NCI-H2029 treated with DMSO at 0.1 percent for 48 hours (cell line): Measurements from ENCODE around the gene STAB2.

Experiments
- DNase-seq: peaks from one replicate; lab custom pipeline; 2025; lab: John Stamatoyannopoulos, UW

Gene STAB2

DNA sequence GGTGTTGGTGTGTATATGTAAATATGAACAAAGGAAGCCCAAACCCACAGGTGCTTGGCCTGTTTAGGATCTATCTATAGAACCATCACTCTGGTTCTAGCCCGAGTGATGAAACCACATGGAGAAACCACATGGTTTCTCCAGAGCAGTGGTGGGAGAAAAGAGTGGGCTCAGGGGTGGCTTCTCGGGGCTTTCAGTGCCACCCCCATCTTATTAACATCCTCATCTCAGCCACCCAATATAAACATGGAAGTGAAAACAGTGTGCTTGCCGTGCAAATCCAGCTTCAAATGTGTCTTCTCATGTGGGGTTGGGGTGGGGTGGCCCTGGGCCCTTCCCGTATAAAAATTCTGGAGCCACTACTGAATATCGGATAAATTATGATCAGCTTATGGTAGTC lies 109.0 kb downstream of the STAB2 start:
- DNase-seq, result no peak

DNA sequence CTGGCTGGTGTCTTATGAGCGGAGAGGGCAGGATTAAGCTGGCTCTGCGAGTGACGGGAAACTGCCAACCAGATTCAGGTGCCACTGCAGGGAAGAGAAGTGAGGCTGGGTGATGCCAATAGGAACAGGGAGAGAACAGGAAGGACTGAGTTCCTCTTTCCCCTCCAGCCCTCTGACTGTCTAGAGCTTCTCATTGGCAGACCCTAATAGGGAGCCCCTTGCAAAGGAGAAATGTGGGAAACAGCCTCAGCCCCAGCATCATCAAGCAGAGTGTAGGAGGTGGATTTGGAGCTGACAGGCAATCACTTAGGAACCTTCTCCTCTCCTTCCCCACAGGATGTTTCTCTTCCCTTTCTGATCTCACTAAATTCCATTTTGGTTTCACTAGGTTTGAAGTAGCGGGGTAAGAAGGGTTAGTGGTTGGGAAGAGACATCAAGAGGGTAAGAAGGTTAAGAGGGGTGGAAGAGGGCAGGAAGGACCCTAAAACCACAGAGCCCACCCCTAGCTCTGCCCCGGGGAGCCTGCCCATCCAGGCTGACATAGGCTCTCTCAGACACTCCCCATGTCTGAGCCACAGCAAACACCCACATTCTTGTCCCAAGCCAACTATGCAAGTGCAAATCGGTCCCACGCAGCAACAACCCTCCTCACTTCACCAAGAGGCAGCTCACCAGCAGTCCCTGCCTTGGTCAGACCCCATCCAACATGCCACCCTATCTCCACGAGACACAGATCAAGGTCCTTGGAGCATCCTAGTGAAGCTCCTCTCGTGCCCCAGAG lies 111.1 kb downstream of the STAB2 start:
- DNase-seq, result no peak

DNA sequence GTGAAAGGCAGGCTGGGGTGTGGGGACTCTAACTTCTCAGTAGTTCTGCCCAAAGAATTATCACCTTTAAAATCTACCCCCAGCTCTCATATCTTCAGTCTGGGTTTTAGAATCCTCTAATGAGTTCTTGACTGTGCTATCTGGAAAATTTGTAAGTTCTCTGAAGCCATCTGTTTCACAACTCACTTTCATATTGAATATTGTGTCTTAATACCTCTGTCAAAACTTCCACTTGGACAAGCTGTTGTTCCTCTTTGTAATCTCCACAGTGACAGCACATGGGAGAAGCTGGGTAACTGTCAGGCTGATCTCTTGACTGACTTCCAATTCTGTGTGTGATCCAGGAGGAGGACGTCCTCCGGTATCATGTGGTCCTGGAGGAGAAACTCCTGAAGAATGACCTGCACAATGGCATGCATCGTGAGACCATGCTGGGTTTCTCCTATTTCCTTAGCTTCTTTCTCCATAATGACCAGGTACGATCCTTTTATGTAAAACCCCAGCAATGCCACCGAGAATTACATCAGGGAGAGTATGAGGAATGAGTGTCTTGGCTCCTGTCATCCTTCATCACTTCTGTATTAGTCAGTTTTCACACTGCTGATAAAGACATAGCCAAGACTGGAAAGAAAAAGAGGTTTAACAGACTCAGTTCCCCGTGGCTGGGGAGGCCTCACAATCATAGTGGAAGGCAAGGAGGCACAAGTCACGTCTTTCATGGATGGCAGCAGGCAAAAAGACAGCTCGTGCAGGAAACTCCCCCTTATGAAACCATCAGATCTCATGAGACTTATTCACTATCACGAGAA lies 111.9 kb downstream of the STAB2 start:
- DNase-seq, result no peak

DNA sequence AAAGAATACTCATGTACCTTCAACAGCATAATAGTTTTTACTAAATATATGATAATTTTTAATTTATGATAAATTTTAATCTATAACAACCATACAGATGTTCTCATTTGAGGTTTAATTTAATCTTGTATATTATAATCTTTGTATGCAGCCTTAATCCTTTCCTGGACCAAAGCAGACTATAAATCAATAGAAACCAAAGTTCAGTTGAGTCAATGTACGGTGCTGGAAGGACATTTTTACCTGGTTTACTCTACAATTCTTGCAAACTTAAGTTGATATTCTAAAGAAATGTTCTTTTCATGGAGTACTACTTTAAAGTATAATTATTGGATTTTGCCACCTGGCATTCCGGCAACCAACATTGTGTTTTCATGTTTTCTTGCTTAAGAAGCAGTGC lies 118.0 kb downstream of the STAB2 start:
- no peak for DNase-seq

DNA sequence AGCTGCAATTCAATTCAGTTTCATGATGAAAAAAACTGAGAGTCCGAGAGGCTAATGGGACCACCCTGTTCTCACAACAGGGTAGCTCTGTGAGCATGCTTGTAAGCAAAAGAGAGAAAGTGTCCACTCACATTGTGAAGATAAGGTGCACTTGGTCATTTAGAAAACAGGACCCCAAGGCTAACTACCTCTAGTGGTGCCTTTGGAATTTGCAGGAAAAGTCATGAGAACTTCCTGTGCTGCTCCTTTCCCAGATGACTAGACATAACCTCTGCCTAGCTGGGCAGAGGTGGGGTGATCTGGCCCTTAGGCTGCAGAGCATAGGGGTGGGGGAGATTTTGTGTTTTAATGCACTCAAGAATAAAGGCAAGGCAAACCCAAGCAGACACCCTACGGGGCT lies 118.9 kb downstream of the STAB2 start:
- DNase-seq, result no peak

DNA sequence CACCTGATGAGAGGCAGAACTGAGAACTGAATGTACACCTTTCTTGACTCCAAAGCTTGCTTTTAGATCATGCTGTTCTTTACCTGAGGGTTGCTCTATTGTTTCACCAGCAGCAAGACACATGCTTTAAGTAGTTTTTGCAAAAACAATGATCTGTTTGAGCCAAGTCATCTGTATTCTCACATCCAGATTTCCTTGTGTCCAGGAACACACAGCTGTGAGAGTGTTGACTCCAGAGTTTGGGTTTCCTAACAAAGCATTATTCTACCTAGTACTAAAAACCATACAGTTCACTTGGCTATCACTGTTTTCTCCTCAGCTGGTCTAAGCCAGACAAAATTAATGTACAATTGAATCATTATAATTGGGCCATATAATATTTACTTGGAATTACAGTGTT lies 120.4 kb downstream of the STAB2 start:
- DNase-seq, result no peak

DNA sequence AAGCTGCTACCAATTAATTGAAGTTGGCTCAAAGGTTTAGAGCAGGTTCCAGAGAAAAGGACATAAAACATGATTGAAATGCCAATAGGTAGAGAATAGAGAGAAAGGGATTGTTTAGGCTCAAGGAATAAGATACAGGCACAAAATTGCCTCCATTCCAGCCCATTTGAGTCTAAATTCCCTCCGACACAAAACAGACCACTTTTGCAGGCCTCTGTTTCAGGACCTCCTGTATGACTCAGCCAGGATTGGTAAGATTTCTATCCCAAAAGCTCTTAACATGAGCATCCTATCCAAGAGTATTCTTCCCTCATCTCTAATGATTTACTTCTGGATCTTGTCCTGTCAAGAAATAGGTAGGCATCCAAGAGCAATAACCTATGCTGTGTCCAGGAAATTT lies 123.5 kb downstream of the STAB2 start:
- no peak for DNase-seq

DNA sequence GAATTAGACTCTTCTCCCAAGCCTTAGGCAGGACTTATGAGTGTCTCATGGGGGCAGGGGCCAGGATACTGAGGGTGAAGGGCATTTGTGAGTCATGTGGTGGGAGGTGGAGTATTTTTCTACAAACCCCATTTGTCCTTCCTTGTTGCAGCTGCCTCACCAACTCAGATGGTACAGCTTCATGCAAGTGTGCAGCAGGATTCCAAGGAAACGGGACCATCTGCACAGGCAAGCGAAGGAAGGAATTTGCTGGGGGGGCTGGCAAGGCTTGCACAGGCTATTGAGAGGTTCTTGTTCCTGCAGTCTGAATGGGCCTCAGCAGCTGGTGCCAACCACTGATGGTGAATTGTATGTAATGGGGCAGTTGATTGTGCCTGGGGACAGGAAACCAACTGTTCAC lies 125.1 kb downstream of the STAB2 start:
- DNase-seq, result no peak

DNA sequence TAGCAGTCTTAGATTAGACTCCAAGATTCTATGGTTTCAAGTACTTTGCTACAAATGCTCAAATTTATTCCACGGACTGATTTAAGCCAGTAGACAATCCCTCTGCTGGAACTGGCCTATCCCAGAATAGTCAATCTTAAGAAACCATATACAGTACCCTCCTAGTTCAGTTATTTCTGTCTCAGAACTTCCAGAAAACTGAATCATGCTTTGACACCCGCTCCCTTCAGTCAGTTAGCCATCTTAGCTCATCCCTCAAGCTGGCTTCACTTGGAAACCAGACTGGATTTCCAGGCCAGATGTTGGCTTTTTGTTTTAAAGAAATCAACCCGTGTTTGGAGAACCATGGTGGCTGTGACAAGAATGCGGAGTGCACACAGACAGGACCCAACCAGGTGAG lies 128.4 kb downstream of the STAB2 start:
- no peak for DNase-seq

DNA sequence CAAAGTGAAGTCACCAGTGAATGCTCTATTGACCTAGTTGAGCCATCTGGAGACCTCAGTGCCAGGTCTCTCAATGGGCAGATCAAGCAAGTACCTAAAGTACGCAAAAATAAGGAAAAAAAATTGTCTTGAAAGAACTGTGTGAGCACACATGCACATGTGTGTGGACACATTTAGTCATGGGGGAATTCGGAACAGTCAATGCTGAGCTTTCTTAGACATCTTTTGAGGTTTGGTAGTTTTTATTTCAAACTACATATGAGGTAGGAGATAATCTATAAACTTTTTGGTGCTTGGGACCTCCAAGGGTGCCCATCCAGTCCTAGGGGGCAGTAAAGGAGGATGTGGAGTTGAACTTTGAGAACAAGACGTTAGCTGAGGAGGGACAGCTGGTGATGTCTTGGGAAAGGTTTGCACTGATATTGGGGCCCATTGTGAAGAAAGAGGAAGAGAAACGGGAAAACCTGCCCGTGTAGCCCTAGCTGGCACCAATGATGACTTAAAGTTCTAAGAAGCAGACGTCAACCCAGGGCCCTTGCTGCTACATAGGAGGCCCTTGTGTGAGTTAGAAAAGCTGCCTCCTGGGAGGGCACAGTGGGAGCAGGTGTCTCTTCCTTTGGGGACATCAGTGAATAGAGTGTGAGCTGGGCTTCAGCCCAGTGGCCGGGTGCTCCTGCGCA lies 129.6 kb downstream of the STAB2 start:
- DNase-seq, result no peak

DNA sequence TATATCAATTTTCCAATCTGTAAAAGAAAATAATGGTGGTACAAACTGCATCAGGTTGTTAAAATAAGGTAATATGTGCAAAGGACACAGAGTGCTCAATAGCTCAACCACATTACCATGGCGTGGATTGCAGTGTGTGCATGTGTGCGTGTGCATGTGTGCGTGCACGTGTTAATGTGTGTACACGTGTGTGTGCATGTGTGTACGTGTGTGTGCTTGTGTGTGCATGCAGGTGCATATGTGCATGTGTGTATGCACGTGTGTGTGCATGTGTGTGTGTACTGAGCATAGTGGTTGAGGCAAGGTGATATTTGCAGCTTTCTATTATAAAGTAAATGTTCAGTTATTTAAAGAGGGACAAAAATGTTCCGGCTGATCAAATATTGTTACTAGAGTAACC lies 138.3 kb downstream of the STAB2 start:
- no peak for DNase-seq

DNA sequence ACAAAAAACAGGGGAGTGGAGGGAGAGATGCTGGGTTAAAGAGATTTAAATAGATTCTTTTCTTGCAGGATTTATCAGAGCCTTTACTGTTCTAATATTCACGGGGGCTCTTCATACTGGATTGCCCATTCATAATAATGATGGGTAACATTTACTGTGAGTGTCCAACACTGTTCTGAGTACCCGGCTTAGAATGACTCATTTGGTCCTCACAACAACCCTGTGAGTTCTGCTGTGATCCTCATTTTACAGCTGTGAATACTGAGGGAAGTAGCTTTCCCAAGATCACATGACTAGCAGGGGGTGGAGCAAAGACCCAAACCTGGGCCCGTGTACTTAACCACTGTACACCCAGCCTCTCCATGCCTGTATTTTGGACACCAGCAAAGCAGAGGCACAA lies 140.6 kb downstream of the STAB2 start:
- DNase-seq, result no peak

DNA sequence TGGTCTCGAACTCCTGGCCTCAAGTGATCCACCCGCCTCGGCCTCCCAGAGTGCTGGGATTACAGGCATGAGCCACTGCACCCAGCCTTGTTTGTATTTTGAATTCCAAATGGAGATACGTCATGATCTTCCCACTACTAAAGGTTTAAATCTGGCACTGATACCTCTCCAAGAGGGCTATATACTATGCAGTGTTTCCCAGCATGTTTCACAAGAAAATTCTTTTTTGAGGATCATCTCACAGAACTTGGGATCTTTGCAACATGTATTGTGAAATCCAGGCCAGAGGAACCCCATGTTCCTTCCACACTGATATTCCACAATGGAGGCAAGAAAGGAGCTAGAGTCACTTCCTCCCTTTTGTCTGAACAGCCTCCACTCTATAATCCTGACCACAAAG lies 141.2 kb downstream of the STAB2 start:
- DNase-seq, result no peak

DNA sequence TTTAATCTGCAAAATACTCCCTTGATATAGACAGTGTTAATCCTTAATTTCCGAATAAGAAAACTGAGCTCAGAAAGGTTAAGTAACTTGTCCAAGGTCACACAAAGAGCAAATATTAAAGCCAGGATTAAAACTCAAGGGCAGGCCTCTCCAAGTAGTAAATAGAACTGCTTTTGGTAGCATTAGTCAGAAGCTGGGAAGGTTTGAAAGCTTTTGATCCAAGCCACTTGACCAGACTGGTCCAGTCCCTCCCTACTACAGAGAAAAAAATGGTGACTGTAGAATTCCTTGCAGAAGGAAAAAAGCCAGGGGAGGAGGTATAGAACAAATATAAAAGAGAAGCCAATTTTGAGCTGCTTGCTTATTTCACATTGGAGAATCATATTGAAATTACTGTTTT lies 142.4 kb downstream of the STAB2 start:
- DNase-seq, result no peak

DNA sequence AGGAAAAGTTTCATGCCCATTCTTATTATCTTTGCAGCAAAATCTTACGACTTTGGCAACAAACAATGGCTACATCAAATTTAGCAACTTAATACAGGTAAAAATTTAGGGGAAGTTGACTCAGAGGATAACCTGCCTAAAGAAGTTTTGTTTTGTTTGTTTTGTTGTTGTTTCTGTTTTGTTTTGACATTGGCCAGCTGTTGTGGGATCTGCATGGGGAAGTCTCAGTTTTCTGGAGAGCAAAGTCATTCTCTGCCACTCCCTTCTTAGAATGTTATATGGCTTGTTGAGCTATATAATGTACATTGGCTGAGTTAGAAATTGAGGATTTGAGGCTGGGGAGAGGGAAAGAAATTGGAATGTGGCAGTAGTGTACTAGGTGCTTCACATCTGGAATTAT lies 144.5 kb downstream of the STAB2 start:
- DNase-seq, result no peak

DNA sequence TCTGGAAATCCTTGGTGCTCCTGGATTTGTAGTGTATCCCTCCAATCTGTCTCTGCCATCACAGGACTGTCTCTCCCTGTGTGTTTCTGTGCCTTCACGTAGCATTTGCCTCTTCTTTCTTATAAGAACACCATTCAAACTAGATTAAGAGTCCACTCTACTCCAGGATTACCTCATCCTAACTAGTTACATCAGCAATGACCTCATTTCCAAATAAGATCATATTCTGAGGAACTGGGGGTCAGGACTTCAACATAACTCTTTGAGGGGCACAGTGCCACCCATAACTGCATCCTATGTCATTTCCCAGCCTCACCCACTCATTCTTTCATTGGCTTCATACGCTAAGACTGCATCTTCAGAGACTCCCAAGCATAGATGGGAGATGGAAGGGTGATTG lies 147.8 kb downstream of the STAB2 start:
- DNase-seq, result no peak

DNA sequence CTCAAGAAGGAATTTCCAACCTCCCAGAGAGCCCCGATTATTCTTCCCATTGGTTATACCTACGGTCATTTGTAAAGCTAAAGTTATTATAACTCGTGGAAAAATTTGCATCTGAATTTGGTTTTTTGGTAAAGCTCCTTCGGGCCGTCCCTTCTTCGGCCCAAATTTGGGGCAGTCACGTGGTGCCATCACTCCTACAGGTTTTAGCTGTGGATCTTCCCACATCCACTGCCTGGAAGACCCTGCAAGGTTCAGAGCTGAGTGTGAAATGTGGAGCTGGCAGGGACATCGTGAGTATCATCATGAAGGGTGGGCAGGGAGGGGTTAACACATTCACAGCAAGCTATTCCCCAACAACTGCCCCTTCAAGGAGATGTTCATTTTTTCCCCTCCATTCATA lies 148.2 kb downstream of the STAB2 start:
- DNase-seq, result no peak

DNA sequence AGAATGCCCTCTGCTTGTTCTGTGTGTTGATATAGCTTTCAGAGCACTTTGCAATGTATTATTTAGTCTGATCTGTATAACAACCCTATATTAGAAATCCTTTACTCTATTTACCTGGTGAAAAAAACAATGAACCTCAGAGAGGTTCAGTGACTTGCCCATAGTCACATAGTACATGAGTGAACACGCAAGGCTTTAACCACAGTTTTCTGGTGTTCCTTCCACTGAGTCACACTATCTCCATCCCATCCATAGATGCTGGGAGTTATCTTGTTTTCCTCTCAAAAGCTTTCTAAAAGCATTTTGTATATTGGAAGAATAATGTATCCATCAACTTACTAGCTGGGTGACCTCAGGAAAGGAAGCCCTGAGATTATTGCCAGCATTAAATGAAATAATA lies 149.5 kb downstream of the STAB2 start:
- no peak for DNase-seq

DNA sequence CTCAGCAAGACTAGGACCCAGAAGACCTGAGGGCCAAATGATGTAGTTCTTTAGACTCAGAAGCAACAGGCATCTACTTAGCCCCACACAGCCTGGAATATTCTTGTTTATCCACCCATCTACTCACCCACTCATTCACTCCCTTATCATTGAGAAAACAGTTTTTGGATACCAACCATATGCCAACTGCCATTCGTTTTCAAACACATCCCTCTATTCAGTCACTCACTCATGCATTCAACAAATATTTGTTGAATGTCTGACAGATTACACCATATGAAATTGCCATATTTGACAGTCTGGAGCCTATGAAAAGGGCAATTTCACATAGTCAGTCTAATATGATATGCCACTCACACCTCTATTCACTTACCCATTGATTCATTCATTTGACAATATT lies 150.8 kb downstream of the STAB2 start:
- peak; percentile 38 for DNase-seq

DNA sequence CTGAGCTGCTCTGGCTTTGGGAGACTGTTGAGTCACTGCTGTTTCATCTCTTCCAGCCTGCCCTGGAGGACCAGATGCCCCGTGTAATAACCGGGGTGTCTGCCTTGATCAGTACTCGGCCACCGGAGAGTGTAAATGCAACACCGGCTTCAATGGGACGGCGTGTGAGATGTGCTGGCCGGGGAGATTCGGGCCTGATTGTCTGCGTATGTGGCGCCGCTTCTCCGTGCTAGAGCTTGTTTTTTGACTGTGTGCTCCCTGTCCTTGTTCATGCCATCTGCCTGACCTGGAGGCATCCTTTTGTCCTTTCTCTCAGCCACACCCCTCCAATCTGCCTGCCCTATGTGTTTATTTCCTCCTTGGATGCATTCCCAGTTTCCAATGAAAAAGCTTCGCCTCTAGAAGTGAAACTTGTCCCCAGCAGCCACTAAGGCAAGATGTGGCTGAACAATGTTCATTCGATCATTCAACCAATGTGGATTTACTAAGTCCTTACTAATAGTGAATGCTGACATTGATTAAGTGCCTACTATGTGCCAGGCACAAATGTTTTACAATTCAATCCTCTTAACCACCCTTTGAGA lies 155.4 kb downstream of the STAB2 start:
- peak; percentile 96 for DNase-seq

DNA sequence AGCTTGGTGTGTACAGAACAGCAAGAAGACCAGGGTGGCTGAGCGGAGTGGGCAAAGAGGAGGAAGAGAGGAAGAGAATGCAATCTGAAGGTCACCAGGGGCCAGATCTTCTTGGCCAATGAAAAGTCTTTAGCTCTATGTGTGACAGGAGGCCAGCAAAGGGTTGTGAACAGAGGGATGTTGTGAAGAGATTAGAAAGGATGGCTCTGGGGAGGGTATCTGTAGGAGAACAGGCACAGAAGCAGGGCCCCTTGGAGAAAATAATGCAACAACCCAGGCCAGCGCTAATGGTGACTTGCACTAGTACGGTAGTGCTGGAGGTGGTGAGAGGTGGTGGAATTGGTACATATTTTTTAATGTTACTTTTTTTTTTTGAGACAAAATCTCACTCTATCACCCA lies 156.7 kb downstream of the STAB2 start:
- DNase-seq, result no peak

DNA sequence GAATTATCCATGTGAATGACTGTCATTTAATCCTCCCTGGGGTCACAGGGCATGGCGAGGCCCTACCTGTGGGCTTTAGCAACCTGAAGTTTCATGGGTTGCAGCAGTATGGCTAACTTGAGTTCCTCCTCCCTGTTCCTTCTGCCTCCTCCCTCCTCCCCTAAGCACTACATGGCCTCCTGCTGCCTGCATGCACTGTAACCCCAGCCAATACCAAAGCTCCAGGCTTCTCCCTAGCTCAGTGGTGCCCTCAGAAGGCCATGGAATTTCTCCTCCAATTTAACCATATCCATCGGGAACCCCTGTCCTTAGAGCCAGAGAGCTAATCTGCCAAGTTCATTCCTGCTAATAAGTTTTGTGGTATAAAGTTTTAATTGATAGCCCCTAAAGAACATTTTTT lies 158.9 kb downstream of the STAB2 start:
- DNase-seq, result peak; percentile 27

DNA sequence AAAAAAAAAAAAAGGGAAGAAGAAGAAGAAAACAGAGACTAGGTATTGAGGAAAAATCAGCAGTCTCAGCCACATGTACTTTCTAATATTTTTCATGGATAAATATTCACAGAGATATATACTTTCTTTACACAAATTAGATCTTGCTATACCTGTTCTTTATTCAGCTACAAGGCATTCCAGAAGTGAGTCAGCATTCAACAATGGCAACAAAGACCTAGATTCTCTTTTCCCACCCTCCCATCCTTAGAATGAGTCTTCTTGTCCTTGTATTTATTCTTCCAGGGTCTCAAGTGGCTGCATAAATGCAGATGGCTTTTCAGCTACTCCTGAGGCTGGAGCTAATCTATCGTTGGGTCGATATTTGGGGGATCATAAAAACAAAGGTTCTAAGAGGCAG lies 160.9 kb downstream of the STAB2 start:
- no peak for DNase-seq
